Left cardiac atrium (tissue), 4 donors: ENCODE data around the gene KMT2A. TPM values are rescaled to one million over a fixed set of nuclear protein-coding genes. Genes with fewer than 3 reads are reported as not detected.

Experiments
- ATAC-seq, 2 donors: fragments of 200-7000 bp; cut with Tn5 transposase; one replicate each; pipeline ENCODE4 v1.9.1; 2020; ENCODE audit warnings: mild to moderate bottlenecking in 2 of 2, moderate library complexity in 2 of 2
- DNase-seq: peaks from one replicate; pipeline ENCODE4 v3.0.0-alpha.2; 2020
- intact Hi-C, 2 donors: fragments of 100-400 bp; cut with DNase I; formaldehyde crosslinking; loops; one replicate each; pipeline versions ENCODE4 v1.14.1 to v1.15.1; 2022 to 2023
- total RNA-seq, 2 donors: library from RNA; stranded (reverse); fragmentation: NEBNext Ultra II Directional; extraction: Animal tissue kit (Norgen Biotek cat#: 25700); gene quantifications; one replicate each; pipeline ENCODE4 v1.2.1, GENCODE V29; 2021
- donor health status: DM: no; HTN: yes; CAD: no.
- donor health status: DM: no; HTN: yes; CAD: no; lungs with severe emphysema.
- donor health status: DM: yes; HTN: yes; CAD: no.
- donor health status: Dilated cardiomyopathy.

The KMT2A gene
- total RNA-seq, 2 donors from 2014 or later, result 23.7 to 25.2 TPM

DNA sequence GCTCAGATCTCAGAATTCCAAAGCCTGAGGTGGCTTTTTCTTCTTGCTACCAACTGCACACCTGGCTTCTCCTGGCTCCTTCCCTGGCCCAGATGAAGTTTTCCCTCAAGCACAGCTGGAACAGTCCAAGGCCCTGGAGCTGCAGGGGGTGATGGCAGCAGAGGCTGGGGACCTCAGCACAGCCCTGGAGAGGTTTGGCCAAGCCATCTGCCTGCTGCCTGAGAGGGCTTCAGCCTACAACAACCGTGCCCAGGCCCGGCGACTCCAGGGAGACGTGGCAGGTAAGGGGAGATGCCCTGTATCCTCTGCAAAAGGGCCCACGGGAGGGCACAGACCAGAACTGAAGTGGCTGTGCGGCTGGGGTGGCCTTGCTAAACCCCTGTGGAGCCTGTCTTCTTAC is 92.2 kb downstream of the KMT2A start:
- intact Hi-C loops, result no loop called here
- ATAC-seq (no peak), DNase-seq (no peak)

DNA sequence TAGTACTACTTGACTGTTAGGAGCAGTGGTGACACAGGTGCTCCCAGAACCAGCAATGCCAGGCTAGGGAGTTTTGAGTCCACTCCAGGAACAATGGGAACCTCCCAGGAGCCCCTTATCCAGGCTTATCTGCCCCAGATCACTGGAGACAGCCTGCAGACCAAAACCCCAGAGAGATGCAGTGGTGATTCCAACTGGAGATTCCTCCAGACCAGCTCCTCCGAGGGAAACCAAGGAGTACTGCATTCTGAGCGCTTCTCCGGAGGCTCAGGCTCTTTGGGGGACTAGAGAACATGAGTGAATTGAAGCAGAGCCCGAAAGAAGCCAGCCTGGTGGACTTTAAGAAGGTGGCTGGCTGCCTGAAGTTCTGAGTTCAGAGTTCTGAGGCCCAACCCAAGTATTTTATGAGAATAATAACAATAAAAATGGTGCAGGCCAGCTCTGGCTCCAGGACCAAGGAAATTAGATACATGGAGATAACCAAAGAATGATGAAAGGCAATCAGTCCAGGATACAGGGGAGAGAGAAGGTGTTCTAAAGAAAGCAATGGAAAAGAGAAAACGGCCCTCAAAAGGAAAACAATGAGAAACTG is 93.4 kb downstream of the KMT2A start:
- no peak for DNase-seq
- intact Hi-C loops, result no loop called here

DNA sequence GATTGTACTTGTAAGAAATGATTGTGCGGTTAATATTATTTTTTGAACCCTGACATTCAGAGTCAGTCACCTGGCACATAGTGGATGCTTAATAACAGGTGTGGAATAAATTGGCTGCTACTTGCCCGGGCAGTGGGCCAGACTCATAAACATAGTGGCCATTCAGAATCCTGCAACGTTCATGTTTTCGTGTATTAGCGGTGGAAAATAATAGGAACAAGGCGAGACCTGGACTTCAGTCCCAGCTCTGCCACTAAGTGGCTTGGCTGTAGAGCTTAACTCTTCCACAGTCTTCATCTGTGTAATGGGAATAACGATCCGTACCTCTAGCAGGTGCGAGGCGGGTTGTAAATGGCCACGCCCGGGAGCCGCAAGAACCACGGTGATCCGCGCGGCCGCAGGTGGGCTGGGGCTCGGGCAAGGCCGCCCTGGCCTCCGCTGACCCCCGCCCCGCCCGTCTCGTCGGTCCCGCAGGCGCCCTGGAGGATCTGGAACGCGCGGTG is 93.9 kb downstream of the KMT2A start:
- DNase-seq (no peak), ATAC-seq (peak in 1 of 2 donors; percentile 2)
- intact Hi-C loops, result no loop called here

More for the DNA sequence above, 93.4 kb downstream of the KMT2A start:
- no peak for ATAC-seq

DNA sequence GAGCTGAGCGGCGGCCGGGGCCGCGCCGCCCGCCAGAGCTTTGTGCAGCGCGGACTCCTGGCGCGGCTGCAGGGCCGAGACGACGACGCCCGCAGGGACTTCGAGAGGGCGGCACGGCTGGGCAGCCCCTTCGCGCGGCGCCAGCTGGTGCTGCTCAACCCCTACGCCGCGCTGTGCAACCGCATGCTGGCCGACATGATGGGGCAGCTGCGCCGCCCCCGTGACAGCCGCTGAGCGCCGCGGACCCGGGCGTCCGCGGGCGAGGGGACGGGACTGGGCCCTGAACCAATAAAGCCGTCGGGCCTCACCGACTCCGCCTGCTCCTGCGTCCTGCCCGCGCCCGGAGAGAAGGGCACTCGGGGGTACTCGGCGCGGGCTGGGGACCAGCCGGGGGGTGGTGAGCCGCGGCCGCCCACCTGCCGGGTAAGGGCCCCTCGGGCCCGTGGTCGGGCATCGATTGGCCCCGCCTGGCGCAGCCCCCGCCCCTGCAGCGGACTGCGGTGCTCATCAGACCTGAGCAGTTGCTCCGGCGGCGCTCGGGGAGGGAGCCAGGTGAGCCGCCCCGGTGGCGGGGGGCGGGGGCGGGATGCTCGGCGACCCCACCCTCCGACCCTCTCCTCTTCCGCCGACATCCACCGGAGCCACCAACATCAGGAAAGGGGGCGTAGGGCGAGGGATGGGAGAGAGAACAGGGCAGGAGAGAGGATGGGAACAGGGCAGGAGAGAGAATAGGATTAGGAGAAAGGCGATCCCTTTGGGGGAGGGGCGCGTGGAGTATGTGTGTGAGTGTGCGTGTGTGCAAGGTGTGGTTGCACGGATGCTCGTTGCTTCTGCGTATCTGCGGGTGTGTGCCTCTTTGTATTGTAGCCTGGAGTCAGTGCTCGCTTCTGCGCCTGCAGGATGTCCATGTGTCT is 94.6 kb downstream of the KMT2A start, which contains the start of gene TMEM25:
TMEM25 (plus strand) TSS at position 510 of the 914 bp plus-strand sequence. CDS start 610 bp downstream, outside the sequence.
- peak; percentile 83 to 89 for ATAC-seq
- intact Hi-C loops, result no loop called here
- peak; percentile 76 for DNase-seq

DNA sequence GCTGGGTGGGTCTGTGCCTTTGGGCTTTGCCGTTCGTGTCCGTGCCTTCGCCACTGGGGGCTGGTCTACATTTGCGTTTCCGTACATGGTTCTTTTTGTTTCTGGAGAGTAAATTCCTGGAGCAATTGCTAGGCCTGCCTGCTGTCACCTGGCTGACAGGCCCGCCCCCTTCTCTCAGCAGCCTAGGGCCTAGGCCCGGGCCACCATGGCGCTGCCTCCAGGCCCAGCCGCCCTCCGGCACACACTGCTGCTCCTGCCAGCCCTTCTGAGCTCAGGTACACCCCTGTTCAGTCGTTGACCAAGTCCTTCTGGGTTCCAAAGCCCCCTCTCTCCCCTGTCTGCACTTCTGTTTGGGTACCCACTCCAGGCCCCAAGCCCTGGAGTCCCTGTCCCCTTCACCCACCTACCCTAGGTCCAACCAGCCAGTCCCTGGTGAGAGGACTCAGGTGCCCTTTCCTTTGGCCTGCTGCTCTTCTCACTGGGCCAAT is 95.3 kb downstream of the KMT2A start:
- ATAC-seq (peak in 1 of 2 donors; percentile 1), DNase-seq (no peak)
- intact Hi-C loops, result no loop called here

DNA sequence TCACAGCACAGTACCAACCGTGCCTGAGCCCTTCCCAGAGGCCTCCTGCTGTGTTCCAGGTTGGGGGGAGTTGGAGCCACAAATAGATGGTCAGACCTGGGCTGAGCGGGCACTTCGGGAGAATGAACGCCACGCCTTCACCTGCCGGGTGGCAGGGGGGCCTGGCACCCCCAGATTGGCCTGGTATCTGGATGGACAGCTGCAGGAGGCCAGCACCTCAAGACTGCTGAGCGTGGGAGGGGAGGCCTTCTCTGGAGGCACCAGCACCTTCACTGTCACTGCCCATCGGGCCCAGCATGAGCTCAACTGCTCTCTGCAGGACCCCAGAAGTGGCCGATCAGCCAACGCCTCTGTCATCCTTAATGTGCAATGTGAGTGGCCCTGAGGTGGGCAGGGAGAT is 95.8 kb downstream of the KMT2A start:
- ATAC-seq (no peak), DNase-seq (no peak)
- intact Hi-C loops, result no loop called here

DNA sequence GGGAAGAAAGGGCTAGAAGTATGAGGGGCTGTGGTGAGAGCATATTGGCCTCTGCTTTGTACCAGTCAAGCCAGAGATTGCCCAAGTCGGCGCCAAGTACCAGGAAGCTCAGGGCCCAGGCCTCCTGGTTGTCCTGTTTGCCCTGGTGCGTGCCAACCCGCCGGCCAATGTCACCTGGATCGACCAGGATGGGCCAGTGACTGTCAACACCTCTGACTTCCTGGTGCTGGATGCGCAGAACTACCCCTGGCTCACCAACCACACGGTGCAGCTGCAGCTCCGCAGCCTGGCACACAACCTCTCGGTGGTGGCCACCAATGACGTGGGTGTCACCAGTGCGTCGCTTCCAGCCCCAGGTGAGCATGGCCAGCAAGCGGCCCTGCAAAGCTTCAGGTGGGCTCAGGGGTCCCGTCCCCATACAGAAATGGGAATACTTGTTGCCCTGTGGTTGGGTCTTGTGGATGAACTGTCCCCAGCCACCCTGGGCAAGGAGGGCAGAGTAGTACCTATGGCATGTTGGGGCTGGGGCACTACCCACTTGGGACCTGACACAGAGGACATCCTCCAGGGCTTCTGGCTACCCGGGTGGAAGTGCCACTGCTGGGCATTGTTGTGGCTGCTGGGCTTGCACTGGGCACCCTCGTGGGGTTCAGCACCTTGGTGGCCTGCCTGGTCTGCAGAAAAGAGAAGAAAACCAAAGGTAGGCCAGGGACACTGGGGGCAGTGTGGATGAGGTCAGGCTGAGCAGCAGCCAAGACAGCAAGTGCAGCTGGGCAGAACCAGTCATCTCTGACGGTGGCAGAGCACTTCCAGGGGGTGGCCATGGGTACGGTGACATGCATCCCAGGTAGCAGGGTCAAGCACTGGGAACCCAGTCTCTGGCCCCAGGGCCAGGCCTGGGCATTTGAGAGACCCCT is 96.8 kb downstream of the KMT2A start:
- intact Hi-C loops, result no loop called here
- DNase-seq (no peak), ATAC-seq (no peak)

DNA sequence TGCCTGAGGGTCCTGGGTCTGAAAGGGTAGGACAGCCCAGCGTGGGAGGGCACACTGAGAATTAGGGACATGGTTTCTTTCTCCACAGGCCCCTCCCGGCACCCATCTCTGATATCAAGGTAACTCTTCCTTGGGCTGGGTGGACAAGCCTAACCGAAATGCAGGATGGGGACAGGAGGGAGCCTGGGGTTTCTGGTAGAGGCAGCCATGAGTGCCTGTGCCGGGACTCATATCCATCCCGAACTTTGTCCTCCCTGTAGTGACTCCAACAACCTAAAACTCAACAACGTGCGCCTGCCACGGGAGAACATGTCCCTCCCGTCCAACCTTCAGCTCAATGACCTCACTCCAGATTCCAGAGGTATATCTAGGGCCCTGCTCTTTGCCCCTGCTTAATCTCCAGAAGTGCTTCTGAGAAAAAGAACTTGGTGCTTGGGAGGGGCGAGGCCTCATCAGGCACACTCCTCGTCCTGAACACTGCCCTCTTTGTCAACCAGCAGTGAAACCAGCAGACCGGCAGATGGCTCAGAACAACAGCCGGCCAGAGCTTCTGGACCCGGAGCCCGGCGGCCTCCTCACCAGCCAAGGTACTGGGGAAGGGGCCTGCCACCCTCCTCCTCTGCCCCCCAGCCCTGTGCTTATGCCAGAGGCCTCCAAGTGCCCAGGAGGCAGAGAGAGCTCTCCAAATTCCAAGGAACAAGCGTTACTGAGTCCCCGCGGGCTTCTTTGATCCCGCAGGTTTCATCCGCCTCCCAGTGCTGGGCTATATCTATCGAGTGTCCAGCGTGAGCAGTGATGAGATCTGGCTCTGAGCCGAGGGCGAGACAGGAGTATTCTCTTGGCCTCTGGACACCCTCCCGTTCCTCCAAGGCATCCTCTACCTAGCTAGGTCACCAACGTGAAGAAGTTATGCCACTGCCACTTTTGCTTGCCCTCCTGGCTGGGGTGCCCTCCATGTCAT is 97.8 kb downstream of the KMT2A start:
- DNase-seq (no peak), ATAC-seq (no peak)
- intact Hi-C loops, result no loop called here

DNA sequence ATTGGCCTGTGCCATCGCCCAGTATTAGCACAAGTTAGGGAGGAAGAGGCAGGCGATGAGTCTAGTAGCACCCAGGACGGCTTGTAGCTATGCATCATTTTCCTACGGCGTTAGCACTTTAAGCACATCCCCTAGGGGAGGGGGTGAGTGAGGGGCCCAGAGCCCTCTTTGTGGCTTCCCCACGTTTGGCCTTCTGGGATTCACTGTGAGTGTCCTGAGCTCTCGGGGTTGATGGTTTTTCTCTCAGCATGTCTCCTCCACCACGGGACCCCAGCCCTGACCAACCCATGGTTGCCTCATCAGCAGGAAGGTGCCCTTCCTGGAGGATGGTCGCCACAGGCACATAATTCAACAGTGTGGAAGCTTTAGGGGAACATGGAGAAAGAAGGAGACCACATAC is 99.0 kb downstream of the KMT2A start:
- DNase-seq (no peak), ATAC-seq (no peak)
- intact Hi-C loops, result no loop called here

DNA sequence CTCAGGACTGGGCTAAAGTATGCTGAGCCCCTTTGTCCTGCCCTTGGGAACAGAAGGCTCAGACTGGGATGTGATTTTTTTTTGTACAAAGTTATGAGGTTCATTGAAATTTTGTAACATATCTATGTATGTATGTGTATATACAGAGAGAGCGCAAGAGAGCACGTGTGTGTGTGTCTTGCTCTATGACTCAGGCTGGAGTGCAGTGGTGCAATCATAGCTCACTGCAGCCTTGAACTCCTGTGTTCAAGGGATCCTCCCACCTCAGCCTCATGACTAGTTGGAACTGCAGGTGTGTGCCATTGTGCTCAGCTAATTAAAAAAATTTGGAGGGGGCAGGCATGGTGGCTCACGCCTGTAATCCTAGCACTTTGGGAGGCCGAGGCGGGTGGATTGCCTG is 100.4 kb downstream of the KMT2A start:
- intact Hi-C loops, result no loop called here
- ATAC-seq (no peak), DNase-seq (no peak)

DNA sequence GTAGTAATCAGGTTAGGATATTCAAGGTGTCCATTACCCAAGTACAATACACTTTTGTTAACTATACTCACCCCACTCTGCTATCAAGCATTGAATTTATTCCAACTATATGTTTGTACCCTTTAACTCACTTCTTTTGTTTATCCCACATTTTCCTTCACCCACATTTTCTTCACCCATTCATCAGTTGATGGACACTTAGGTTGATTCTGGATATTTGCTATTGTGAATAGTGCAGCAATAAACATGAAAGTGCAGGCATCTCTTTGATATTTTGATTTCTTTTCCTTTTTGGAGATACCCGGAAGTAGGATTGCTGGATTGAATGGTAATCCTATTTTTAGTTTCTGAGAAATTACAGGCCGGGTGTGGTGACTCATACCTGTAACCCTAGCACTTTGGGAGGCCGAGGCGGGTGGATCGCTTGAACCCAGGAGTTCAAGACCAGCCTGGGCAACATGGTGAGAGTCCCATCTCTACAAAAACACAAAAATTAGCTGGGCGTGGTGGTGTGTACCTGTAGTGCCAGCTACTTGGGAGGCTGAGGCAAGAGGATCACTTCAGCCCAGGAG is 101.2 kb downstream of the KMT2A start:
- intact Hi-C loops, result no loop called here
- DNase-seq, result no peak
- ATAC-seq, result no peak

DNA sequence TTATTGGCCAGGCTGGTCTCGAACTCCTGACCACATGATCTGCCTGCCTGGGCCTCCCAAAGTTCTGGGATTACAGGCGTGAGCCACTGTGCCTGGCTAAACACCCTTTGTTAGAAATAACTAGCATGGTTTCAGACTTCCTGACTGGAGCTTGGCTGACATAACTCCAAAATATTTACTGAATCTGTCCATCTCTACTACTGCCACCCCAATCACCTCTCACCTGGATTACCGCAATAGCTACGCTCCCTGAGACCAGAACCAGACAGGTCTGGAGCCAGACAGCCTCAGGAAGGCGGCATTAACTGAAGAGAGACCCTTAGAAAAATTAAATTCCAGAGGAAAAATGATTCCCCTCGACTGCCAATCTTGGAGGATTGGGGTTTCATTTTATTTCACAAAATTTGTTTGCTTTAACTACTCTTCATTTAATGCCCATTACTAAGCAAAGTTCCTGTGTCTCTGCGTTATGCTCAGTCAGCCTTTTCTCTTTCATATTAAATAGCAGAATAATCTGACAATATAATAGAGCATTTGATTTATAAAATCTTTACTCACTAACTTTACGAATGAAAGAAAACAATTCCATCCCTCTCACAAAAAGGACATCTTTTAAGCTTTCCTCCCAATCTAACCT is 107.8 kb downstream of the KMT2A start:
- intact Hi-C loops, result no loop called here
- no peak for DNase-seq
- ATAC-seq, result peak in 1 of 2 donors; percentile 63

DNA sequence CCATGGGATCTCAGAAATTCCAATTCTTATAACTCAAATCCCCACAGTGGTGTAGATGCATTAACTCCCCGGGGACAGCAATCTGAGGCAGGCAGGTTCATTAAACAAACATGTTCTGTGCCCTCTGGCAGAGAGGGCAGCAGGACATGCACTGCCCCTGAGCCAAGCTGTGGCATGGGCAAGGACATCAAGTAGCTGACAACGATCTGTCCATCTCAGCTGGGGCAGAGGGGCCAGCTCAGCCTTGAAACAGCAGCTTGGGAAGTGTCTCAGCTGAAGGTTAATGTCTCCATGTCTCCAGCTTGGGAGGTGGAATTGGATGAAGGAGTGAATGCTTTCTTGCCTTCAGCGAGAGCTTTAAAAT is 108.3 kb downstream of the KMT2A start:
- intact Hi-C loops, result no loop called here
- ATAC-seq (no peak), DNase-seq (no peak)

DNA sequence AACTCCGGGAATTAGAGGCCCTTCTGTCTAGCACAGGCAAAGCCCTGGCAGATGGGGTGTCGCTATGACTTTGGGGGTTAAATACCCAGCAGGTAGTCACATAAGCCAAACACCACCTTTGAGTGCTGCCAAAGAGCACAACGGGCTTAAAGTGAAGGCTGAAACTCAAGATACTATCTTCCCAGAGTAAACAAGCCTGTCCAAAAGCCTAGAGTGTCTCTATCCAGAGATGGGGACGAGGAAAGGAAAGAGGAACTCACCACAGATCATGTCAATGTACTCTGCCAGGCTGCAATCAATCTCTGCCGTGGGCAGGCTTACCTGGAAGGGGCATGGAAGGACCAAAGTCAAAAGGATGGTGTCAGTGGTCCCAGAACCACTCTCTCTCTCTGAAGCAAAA is 109.2 kb downstream of the KMT2A start:
- intact Hi-C loops, result no loop called here
- ATAC-seq (no peak), DNase-seq (no peak)

DNA sequence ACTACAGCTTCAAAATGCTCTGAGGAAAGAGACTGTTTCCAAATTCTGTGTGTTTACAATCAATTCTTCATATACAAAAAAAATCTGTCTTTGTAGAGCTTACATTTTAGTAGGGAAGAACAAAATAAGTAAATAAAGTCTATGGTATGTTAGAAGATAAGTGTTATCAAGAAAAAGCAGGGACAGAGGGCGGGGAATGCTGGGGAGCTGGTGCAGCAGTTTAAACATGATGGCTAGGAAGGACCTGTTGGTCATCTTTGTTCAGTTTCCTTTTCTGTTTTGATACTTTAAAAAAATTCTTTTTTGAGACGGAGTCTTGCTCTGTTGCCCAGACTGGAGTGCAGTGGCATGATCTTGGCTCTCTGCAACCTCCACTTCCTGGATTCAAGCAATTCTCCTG is 110.8 kb downstream of the KMT2A start:
- DNase-seq (no peak), ATAC-seq (no peak)
- intact Hi-C loops, result no loop called here

DNA sequence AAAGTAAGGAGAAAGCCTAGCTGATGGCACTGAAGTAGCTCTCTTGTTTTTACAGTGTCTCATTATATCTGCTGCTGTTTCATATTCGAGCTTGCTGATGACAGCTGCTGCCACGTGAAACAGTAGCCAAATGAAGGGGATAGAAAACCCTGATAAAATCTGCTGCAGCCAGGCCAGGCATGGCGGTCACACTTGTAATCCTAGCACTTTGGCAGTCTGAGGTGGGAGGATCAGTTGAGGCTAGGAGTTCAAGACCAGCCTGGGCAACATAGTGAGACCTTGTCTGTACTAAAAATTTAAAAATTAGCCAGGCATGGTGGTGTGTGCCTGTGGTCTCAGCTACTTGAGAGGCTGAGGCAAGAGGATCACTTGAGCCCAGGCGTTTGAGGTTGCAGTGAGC is 116.0 kb downstream of the KMT2A start:
- ATAC-seq (no peak), DNase-seq (no peak)
- intact Hi-C loops, result no loop called here

DNA sequence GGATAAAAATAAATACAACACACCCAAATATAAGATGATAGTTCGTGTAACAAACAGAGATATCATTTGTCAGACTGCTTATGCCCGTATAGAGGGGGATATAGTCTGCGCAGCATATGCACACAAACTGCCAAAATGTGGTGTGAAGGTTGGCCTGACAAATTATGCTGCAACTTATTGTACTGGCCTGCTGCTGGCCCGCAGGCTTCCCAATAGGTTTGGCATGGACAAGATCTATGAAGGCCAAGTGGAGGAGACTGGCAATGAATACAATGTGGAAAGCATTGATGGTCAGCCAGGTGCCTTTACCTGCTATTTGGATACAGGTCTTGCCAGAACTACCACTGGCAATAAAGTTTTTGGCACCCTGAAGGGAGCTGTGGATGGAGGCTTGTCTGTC is 124.5 kb downstream of the KMT2A start:
- intact Hi-C loops, result loop anchor here in 1 of 2 donors (10.0 kb wide), 1 partner anchor 366 kb away; no protein-coding TSS in a partner anchor
- ATAC-seq (no peak), DNase-seq (no peak)
